GM12874 (cell line): ENCODE measurements around the gene NPW.

ENCODE experiments used
- TF ChIP-seq, protein P1 (sequence below): IDR thresholded peaks from 2 replicates; pipeline ENCODE4 v1.5.1; 2011; ENCODE audit warnings: low read depth, mild to moderate bottlenecking, control low read depth, low read length, moderate library complexity; ENCODE audit not compliant: insufficient read depth

The NPW gene

DNA sequence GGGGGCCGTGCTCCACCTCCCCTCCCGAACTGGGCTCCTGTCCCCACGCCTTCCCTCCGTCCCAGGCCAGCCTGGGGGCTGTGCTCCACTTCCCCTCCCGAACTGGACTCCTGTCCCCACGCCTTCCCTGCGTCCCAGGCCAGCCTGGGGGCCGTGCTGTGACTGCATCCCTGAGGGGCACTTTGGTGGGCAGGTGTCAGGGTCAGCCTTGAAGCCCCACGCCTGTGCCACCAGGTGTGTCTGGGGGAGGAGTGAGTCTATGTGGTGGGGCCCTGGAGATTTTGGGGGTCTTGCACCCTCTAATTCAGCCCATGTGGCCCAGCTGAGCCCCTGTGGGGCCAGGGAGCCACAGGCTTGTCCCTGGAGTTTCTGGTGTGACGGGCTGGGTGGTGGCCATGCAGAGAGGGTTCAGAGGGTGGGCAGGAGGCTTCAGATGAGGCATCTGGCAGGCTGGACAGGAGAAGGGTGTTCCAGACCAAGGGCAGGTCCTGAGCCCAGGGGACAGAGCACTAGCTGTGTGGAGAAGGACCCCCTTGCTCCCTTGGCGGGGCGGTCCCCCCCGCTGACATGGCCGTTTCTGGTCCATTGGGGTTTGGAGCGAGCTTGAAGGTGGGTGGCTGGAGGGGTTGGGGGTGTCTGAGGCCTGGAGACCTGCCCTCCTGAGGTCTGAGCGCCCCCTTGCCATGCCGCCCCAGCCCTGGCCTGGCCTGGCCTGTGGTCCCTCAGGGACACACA lies 15.3 kb downstream of the NPW start:
- TF ChIP-seq, protein P1, sequence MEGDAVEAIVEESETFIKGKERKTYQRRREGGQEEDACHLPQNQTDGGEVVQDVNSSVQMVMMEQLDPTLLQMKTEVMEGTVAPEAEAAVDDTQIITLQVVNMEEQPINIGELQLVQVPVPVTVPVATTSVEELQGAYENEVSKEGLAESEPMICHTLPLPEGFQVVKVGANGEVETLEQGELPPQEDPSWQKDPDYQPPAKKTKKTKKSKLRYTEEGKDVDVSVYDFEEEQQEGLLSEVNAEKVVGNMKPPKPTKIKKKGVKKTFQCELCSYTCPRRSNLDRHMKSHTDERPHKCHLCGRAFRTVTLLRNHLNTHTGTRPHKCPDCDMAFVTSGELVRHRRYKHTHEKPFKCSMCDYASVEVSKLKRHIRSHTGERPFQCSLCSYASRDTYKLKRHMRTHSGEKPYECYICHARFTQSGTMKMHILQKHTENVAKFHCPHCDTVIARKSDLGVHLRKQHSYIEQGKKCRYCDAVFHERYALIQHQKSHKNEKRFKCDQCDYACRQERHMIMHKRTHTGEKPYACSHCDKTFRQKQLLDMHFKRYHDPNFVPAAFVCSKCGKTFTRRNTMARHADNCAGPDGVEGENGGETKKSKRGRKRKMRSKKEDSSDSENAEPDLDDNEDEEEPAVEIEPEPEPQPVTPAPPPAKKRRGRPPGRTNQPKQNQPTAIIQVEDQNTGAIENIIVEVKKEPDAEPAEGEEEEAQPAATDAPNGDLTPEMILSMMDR: no peak

DNA sequence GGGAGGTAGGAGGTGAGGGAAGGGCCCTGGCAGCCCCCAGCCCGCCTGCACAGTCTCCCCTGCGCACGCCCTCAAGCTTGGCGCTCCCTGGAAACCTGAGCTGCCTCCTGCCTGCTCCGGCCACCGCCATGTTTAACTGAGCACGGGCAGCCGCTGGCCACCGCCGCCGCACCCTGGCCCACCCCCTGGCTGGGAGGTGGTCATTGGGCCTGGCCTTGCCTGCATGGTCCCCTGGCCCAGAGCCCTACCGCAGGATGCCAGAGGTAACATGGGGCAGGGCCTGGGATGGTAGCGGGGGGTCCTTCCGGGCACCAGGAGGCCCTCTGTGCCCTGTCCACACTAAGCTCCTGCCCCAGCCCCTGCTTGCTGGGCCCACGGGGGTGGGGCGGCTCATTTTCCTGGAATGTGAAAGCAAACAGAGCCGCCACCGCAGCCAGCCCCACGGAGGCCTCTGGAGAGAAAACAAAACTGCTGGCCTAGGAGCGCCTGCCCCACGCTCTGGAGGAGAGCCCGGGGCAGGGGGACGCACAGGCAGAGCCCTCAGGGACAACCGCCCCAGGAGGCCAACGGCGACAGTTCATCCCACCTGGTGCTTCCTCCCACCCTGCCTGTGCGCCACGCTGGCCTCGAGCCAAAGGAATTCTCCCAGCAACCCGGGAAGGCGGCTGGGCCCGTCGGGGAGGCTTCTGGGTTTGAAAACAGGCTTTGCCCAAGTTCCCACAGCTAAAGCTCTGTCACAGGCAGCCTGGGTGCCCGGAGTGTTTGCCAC lies 16.0 kb downstream of the NPW start:
- TF ChIP-seq, protein P1: no peak

DNA sequence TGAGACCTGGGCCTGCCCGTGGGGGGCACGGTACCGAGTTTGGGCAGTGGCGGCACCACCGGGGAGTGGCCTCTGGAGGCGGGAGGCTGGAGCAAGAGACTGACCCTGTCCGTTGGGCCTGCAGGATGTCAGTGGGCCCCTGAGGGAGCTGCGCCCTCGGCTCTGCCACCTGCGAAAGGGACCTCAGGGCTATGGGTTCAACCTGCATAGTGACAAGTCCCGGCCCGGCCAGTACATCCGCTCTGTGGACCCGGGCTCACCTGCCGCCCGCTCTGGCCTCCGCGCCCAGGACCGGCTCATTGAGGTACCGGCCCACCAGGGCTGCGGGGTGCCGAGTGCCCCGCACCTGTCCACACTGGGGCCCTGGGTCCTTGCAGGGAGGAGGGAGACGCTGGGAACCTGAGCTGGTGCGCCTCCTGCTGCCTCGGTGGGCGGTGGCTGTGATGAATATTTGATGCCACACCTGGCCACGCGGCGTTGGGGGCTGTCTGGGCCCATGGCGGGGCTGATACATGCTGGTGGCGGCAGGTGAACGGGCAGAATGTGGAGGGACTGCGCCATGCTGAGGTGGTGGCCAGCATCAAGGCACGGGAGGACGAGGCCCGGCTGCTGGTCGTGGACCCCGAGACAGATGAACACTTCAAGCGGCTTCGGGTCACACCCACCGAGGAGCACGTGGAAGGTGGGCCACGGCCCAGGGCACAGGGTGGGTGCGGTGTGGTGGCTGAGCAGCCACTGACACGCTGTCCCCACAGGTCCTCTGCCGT lies 16.8 kb downstream of the NPW start:
- TF ChIP-seq, protein P1: no peak

DNA sequence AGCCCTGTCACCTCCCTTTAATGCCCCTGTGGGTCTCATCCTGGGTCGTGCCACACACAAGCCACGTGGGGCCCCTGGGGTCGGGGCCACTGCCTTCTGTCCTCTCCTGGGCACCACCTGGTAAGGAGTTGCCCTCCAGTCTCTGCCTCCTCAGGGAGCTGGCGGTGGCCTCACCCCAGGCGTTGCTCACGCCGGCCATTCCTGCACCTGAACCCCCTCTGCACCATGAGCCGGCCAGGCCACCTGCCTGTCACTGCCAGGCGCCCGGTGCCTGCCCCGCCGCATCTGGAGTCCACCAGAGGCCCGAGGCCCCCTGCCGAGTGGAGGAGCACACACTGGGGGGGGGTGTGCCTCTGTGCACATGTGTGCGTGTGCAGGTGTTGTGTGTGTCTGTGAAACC lies 17.5 kb downstream of the NPW start:
- TF ChIP-seq, protein P1: no peak

DNA sequence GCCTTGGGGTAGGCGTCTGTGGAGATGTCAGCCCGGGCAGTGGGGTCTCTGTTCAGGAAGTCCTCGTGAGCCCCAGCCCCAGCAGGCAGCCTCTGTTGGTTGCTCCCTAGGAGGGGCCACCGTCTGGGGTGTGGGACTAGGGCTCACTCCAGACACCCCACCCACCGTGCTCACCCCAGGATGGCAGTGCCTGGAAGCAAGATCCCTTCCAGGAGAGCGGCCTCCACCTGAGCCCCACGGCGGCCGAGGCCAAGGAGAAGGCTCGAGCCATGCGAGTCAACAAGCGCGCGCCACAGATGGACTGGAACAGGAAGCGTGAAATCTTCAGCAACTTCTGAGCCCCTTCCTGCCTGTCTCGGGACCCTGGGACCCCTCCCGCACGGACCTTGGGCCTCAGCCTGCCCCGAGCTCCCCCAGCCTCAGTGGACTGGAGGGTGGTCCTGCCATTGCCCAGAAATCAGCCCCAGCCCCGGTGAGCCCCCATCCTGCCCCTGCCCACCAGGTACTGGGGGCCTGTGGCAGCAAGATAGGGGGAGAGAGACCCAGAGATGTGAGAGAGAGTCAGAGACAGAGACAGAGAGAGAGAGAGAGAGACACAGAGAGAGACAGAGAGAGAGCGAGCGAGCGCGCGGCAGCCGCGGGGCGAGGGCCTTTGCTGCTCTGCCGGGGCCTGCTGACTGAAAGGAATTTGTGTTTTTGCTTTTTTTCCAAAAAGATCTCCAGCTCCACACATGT lies 18.2 kb downstream of the NPW start:
- TF ChIP-seq, protein P1: no peak

DNA sequence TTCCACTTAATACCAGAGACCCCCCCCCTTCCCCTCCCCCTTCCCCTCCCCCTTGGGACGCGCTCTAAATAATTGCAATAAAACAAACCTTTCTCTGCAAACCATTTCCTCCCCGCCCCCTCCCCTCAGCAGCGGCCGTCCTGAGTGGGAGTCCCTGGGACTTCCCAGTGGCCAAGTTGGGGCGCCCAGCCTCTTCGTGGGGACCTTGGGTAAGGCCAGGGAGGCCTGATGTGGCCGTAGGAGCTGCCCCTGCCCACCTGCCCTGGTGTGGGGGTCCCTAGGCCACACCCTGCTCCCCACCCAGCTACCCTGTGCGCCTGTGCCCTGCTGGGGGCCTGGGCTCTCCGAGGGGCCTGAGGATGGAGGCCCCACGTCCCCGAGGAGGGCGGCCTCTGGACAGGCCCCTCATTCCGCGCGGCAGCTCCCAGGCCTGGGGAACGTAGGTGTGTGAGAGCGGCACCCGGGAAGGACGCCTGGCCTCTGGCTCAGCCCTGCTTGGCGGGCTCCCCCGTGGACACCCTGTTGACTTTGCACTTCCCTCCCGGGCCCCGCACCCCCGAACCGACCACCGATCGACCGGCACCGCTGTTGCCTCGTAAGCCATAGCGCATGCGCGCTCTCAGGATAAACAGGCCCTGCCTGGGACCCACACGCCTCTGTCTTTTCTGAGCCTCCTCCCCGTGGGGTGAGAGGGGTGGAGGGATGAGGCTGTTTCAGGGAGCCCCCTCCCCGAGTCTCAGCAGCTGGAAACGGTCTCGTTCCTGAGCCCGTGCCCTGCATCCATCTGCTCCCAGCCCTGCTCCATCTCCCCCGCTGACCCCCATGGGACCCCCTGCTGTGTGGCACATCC lies 19.0 kb downstream of the NPW start:
- TF ChIP-seq, protein P1: no peak
